ENCODE results near the gene EID1. TPM values are rescaled to one million over a fixed set of nuclear protein-coding genes. Genes with fewer than 3 reads are reported as not detected.

EID1 gene
- total RNA-seq, 2 donors from 2014 or later = 108 to 119 TPM

DNA sequence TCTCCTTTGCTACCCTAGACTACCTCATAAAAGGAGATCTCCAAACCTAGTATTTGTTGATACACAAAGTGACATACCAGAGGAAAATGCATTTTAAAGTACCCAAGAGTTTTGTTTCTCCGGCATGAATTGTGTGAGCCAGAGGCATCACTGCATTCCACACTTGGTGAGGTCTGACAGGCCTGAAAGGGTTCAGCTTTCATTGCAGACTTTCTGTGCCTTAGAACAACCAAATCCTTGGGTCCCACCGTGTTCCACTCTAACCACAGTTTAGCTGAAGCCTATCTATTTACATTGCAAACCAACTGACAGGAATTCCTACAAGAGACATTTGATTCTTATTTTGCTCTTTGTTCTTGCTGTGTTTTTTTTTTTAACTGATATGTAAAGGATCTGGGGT lies 21.0 kb upstream of the EID1 start:
- H3K9ac ChIP-seq (ENCODE audit: extremely low read depth, low read length, poor library complexity, severe bottlenecking) = no peak overlapping the region
- Mint-ChIP-seq H3K4me3 (no peak overlapping the region), H3K9me3 (no peaks in the 10 kb centered on the region), H3K36me3 (ENCODE audit: low read depth) (no peaks in the 10 kb centered on the region), H3K27ac (no peak overlapping the region), H3K27me3 (ENCODE audit: insufficient read depth) (peaks cover 1% of the 10 kb centered on the region), H3K4me1 (peaks cover 18% of the 10 kb centered on the region)
- H3K4me3 ChIP-seq (ENCODE audit: low read length) = no peak overlapping the region
- H3K36me3 ChIP-seq (ENCODE audit: control insufficient read depth, insufficient read depth, low read length) = no peaks in the 10 kb centered on the region
- no peaks in the 10 kb centered on the region for H3K27me3 ChIP-seq (ENCODE audit: control insufficient read depth, insufficient read depth, low read length, poor library complexity, severe bottlenecking)
- DNase-seq = peak; percentile 66
- TF ChIP-seq, protein P1, sequence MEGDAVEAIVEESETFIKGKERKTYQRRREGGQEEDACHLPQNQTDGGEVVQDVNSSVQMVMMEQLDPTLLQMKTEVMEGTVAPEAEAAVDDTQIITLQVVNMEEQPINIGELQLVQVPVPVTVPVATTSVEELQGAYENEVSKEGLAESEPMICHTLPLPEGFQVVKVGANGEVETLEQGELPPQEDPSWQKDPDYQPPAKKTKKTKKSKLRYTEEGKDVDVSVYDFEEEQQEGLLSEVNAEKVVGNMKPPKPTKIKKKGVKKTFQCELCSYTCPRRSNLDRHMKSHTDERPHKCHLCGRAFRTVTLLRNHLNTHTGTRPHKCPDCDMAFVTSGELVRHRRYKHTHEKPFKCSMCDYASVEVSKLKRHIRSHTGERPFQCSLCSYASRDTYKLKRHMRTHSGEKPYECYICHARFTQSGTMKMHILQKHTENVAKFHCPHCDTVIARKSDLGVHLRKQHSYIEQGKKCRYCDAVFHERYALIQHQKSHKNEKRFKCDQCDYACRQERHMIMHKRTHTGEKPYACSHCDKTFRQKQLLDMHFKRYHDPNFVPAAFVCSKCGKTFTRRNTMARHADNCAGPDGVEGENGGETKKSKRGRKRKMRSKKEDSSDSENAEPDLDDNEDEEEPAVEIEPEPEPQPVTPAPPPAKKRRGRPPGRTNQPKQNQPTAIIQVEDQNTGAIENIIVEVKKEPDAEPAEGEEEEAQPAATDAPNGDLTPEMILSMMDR (conservative IDR thresholded peaks at IDR 0.05) = no peak
- H3K27ac ChIP-seq (ENCODE audit: low read depth, low read length) = no peak overlapping the region
- 43 to 48% methylated on average over 1 to 2 of the region's 2 CpGs for WGBS, 2 experiments (ENCODE audit: insufficient coverage in 1 of 2, insufficient read length in 1 of 2)
- no peaks in the 10 kb centered on the region for H3K9me3 ChIP-seq (ENCODE audit: control insufficient read depth, low read length)
- H3K4me1 ChIP-seq (ENCODE audit: control insufficient read depth, insufficient read depth, low read length) = no peaks in the 10 kb centered on the region

DNA sequence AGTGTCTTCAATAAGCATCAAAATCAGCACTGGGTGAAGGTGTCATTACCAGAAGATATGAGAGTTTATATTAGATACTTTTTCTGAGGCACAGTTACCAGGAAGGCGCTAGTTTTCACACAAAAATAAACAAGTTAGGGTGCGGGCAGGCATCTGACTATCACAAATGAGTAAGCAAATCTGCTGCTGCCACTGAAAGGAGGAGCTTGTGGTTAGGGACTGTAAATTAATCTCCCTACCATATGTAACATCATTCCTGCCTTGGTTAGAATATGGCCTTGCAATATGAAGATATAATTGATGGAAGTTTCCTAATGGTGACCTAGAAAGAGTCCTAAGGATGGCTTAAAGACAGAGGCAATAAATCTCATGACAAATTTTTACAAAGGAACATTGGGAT lies 19.5 kb upstream of the EID1 start:
- no peaks in the 10 kb centered on the region for H3K27me3 ChIP-seq (ENCODE audit: control insufficient read depth, insufficient read depth, low read length, poor library complexity, severe bottlenecking)
- TF ChIP-seq, protein P1 (conservative IDR thresholded peaks at IDR 0.05) = no peak
- no peaks in the 10 kb centered on the region for H3K27me3 Mint-ChIP-seq (ENCODE audit: insufficient read depth)
- H3K4me1 ChIP-seq (ENCODE audit: control insufficient read depth, insufficient read depth, low read length) = no peaks in the 10 kb centered on the region
- WGBS, 2 experiments (ENCODE audit: insufficient coverage in 1 of 2, insufficient read length in 1 of 2) = 94% methylated on average over 2 of the region's 2 CpGs; no CpG with 5 or more reads in 1 of the 2 experiments
- H3K4me3 Mint-ChIP-seq = no peak overlapping the region
- H3K27ac Mint-ChIP-seq = no peak overlapping the region
- no peaks in the 10 kb centered on the region for H3K9me3 ChIP-seq (ENCODE audit: control insufficient read depth, low read length)
- no peaks in the 10 kb centered on the region for H3K9me3 Mint-ChIP-seq
- no peak overlapping the region for H3K4me3 ChIP-seq (ENCODE audit: low read length)
- no peak overlapping the region for H3K9ac ChIP-seq (ENCODE audit: extremely low read depth, low read length, poor library complexity, severe bottlenecking)
- no peak overlapping the region for H3K27ac ChIP-seq (ENCODE audit: low read depth, low read length)
- H3K36me3 ChIP-seq (ENCODE audit: control insufficient read depth, insufficient read depth, low read length) = no peaks in the 10 kb centered on the region
- peaks cover 20% of the 10 kb centered on the region for H3K4me1 Mint-ChIP-seq
- DNase-seq = no peak
- H3K36me3 Mint-ChIP-seq (ENCODE audit: low read depth) = no peaks in the 10 kb centered on the region

DNA sequence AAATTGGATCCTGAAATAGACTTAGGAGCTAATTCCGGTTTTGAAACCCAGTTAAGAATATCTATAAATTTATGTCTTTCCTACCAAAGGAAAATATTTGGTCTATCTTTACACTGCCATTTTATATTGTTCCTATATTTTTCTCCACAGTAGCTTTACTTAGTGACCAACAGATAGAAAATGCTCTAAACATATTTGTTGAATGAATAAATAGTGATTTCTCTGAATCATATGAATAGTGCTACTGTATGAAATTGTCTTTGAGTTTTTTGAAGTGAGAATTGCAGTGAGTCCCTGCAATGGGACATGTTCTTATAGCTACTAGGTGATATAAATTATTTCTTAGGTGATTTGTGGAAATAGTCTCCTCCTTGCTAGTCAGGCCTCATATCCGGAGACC lies 18.5 kb upstream of the EID1 start:
- Mint-ChIP-seq H3K4me3 (no peak overlapping the region), H3K27ac (no peak overlapping the region), H3K36me3 (ENCODE audit: low read depth) (no peaks in the 10 kb centered on the region), H3K4me1 (peaks cover 20% of the 10 kb centered on the region), H3K9me3 (no peaks in the 10 kb centered on the region), H3K27me3 (ENCODE audit: insufficient read depth) (no peaks in the 10 kb centered on the region)
- TF ChIP-seq, protein P1 (conservative IDR thresholded peaks at IDR 0.05) = no peak
- DNase-seq = no peak
- Histone ChIP-seq H3K9me3 (ENCODE audit: control insufficient read depth, low read length) (no peaks in the 10 kb centered on the region), H3K36me3 (ENCODE audit: control insufficient read depth, insufficient read depth, low read length) (no peaks in the 10 kb centered on the region), H3K27me3 (ENCODE audit: control insufficient read depth, insufficient read depth, low read length, poor library complexity, severe bottlenecking) (no peaks in the 10 kb centered on the region), H3K9ac (ENCODE audit: extremely low read depth, low read length, poor library complexity, severe bottlenecking) (no peak overlapping the region), H3K4me3 (ENCODE audit: low read length) (no peak overlapping the region), H3K27ac (ENCODE audit: low read depth, low read length) (no peak overlapping the region), H3K4me1 (ENCODE audit: control insufficient read depth, insufficient read depth, low read length) (no peaks in the 10 kb centered on the region)
- WGBS, 2 experiments (ENCODE audit: insufficient coverage in 1 of 2, insufficient read length in 1 of 2) = 90 to 100% methylated on average over 1 to 2 of the region's 2 CpGs
